H1 (cell line): ENCODE data around the gene TTF1. TPM values are rescaled to one million over a fixed set of nuclear protein-coding genes. Genes with fewer than 3 reads are reported as not detected.

Source experiments
- CTCF ChIA-PET: fragments of 300-600 bp; sonication (Branson Sonifier 250); formaldehyde crosslinking; loops from one replicate; lab custom pipeline; 2021; ENCODE audit not compliant: partially characterized antibody; lab: Charles Lee
- POLR2A ChIA-PET: fragments of 300-600 bp; sonication (Branson Sonifier 250); formaldehyde crosslinking; loops from one replicate; lab custom pipeline; 2021; ENCODE audit warnings: inconsistent platforms; ENCODE audit not compliant: partially characterized antibody; lab: Charles Lee
- DNase-seq, 2 experiments: peaks; one replicate each; pipeline versions ENCODE4 v3.0.0 to v3.0.0-alpha.2; 2010 to 2022; ENCODE audit warnings: low spot score in 2 of 2, low read depth in 1 of 2, mixed read lengths in 1 of 2
- FAIRE-seq: peaks from 2 replicates; lab custom pipeline; 2011; peaks lifted over from hg19 to GRCh38; lab: Jason Lieb, UNC
- H2AFZ ChIP-seq: 2 replicates; pipeline ENCODE4 v1.8.1; 2012; ENCODE audit warnings: low read length, inconsistent platforms
- H2AK5ac ChIP-seq: 2 replicates; pipeline ENCODE4 v1.6.1; 2013; ENCODE audit warnings: low read depth, low read length
- H2BK120ac ChIP-seq: replicated peaks from 2 replicates; pipeline ENCODE3; 2013; ENCODE audit warnings: low read depth, low read length, inconsistent platforms
- H2BK12ac ChIP-seq: 2 replicates; pipeline ENCODE4 v1.6.1; 2013; ENCODE audit warnings: low read depth, low read length
- H2BK15ac ChIP-seq: 2 replicates; pipeline ENCODE4 v1.6.1; 2013; ENCODE audit warnings: low read length
- H2BK20ac ChIP-seq: 2 replicates; pipeline ENCODE4 v1.6.1; 2013; ENCODE audit warnings: low read length
- H2BK5ac ChIP-seq: 2 replicates; pipeline ENCODE4 v1.6.1; 2013; ENCODE audit warnings: low read depth, low read length
- H3K14ac ChIP-seq: 2 replicates; pipeline ENCODE4 v1.6.1; 2013; ENCODE audit warnings: inconsistent platforms; ENCODE audit not compliant: insufficient read length
- H3K18ac ChIP-seq: 2 replicates; pipeline ENCODE4 v1.6.1; 2013; ENCODE audit warnings: low read length; ENCODE audit errors: extremely low read depth
- H3K23ac ChIP-seq: 2 replicates; pipeline ENCODE4 v1.6.1; 2013; ENCODE audit warnings: inconsistent platforms; ENCODE audit not compliant: insufficient read length
- H3K23me2 ChIP-seq: 2 replicates; pipeline ENCODE4 v1.6.1; 2013; ENCODE audit warnings: low read depth, low read length
- H3K27ac ChIP-seq: 2 replicates; pipeline ENCODE4 v1.6.1; 2011; ENCODE audit warnings: low read depth, low read length, inconsistent platforms
- H3K27me3 ChIP-seq, 4 experiments: replicated peaks in 1 of 4; 1 replicate in 1 of 4; 2 replicates in 3 of 4; pipeline versions ENCODE4 v1.6.1 to v1.8.1; 2011 to 2013; ENCODE audit warnings: low read length in 3 of 4, mild to moderate bottlenecking in 3 of 4, inconsistent platforms in 2 of 4, mixed read lengths in 2 of 4, moderate library complexity in 1 of 4; ENCODE audit not compliant: control insufficient read depth in 3 of 4, insufficient read depth in 3 of 4; ENCODE audit errors: extremely low read depth in 1 of 4
- H3K36me3 ChIP-seq, 4 experiments: 2 replicates each; pipeline versions ENCODE4 v1.6.1 to v1.8.1; 2011 to 2013; ENCODE audit warnings: mild to moderate bottlenecking in 4 of 4, low read length in 3 of 4, moderate library complexity in 2 of 4, control low read depth in 1 of 4, inconsistent platforms in 1 of 4; ENCODE audit not compliant: insufficient read depth in 4 of 4, control insufficient read depth in 2 of 4
- H3K4ac ChIP-seq: replicated peaks from 2 replicates; pipeline ENCODE3; 2013; ENCODE audit warnings: low read length, low read depth, mixed read lengths, inconsistent platforms; ENCODE audit not compliant: insufficient read length
- H3K4me1 ChIP-seq, 4 experiments: replicated peaks in 1 of 4; 1 replicate in 1 of 4; 2 replicates in 3 of 4; pipeline versions ENCODE4 v1.6.1 to v1.8.1; 2011 to 2013; ENCODE audit warnings: low read length in 3 of 4, inconsistent platforms in 2 of 4, mixed read lengths in 1 of 4; ENCODE audit not compliant: insufficient read depth in 4 of 4, control insufficient read depth in 3 of 4
- H3K4me2 ChIP-seq, 2 experiments: 2 replicates each; pipeline versions ENCODE4 v1.6.1 to v1.8.1; 2011 to 2013; ENCODE audit warnings: low read depth in 2 of 2, low read length in 2 of 2, control low read depth in 1 of 2, inconsistent platforms in 1 of 2, mild to moderate bottlenecking in 1 of 2; ENCODE audit not compliant: insufficient read depth in 1 of 2
- H3K4me3 ChIP-seq, 4 experiments: fragments of 200-600, 300-600 bp in 1 of 4; sonication (generic), shearing (Covaris generic), sonication (Bioruptor Twin) in 1 of 4; 2 replicates each; pipeline versions ENCODE4 v1.5.1 to v1.8.1; 2011 to 2016; ENCODE audit warnings: low read length in 4 of 4, low read depth in 3 of 4, control low read depth in 2 of 4, inconsistent platforms in 2 of 4, mild to moderate bottlenecking in 2 of 4, mixed read lengths in 1 of 4, moderate library complexity in 1 of 4; ENCODE audit not compliant: insufficient read depth in 2 of 4; ENCODE audit errors: extremely low read depth in 1 of 4
- H3K56ac ChIP-seq: replicated peaks from 2 replicates; pipeline ENCODE3; 2013; ENCODE audit warnings: low read depth, mild to moderate bottlenecking, mixed read lengths, low read length, inconsistent platforms; ENCODE audit not compliant: insufficient read length
- H3K79me1 ChIP-seq: 2 replicates; pipeline ENCODE4 v1.6.1; 2013; ENCODE audit warnings: low read depth, low read length, control low read depth
- H3K79me2 ChIP-seq, 2 experiments: 2 replicates each; pipeline versions ENCODE4 v1.6.1 to v1.8.1; 2012 to 2013; ENCODE audit warnings: low read length in 2 of 2, mild to moderate bottlenecking in 2 of 2, inconsistent platforms in 1 of 2; ENCODE audit not compliant: insufficient read depth in 2 of 2, control insufficient read depth in 1 of 2
- H3K9ac ChIP-seq, 4 experiments: replicated peaks in 1 of 4; 1 replicate in 1 of 4; 2 replicates in 3 of 4; pipeline versions ENCODE4 v1.6.1 to v1.8.1; 2011 to 2013; ENCODE audit warnings: low read depth in 3 of 4, low read length in 3 of 4, control low read depth in 2 of 4, mild to moderate bottlenecking in 2 of 4, moderate library complexity in 2 of 4, inconsistent platforms in 1 of 4; ENCODE audit errors: extremely low read depth in 1 of 4
- H3K9me3 ChIP-seq, 2 experiments: 2 replicates each; pipeline versions ENCODE4 v1.6.1 to v1.8.1; 2012 to 2013; ENCODE audit warnings: mild to moderate bottlenecking in 2 of 2, moderate library complexity in 2 of 2, control low read depth in 1 of 2, inconsistent platforms in 1 of 2, low read depth in 1 of 2, low read length in 1 of 2, mixed read lengths in 1 of 2; ENCODE audit not compliant: insufficient read depth in 2 of 2
- H4K20me1 ChIP-seq, 2 experiments: replicated peaks in 1 of 2; 2 replicates each; pipeline versions ENCODE3 to v1.8.1; 2011 to 2013; ENCODE audit warnings: inconsistent platforms in 2 of 2, low read length in 2 of 2, mild to moderate bottlenecking in 1 of 2; ENCODE audit not compliant: insufficient read depth in 2 of 2, control insufficient read depth in 1 of 2
- H4K5ac ChIP-seq: 2 replicates; pipeline ENCODE4 v1.6.1; 2013; ENCODE audit warnings: low read length, low read depth, mixed read lengths, inconsistent platforms; ENCODE audit not compliant: insufficient read length
- H4K8ac ChIP-seq: 2 replicates; pipeline ENCODE4 v1.8.0; 2013; ENCODE audit warnings: mild to moderate bottlenecking, moderate library complexity, low read length, inconsistent platforms; ENCODE audit not compliant: insufficient read depth; ENCODE audit errors: extremely low read depth
- H4K91ac ChIP-seq: replicated peaks from 2 replicates; pipeline ENCODE3; 2013; ENCODE audit warnings: low read length, mixed read lengths, inconsistent platforms; ENCODE audit not compliant: insufficient read length
- ATF2 ChIP-seq: IDR thresholded peaks from 2 replicates; pipeline ENCODE4 v1.6.1; 2012; ENCODE audit warnings: low read length, inconsistent platforms
- CBX5 ChIP-seq: fragments of 300-800, 300-1000 bp; sonication (generic); IDR thresholded peaks from 2 replicates; pipeline ENCODE4 v1.7.1; 2016; ENCODE audit warnings: antibody characterized with exemption, low read length, low read depth
- CTCF ChIP-seq, 3 experiments: IDR thresholded peaks; 1 replicate in 2 of 3; 2 replicates in 1 of 3; pipeline versions ENCODE4 v1.5.1 to v1.6.1; 2011; ENCODE audit warnings: low read length in 3 of 3, mild to moderate bottlenecking in 3 of 3, inconsistent platforms in 2 of 3, low read depth in 1 of 3, moderate library complexity in 1 of 3; ENCODE audit not compliant: insufficient read depth in 1 of 3; ENCODE audit errors: control extremely low read depth in 1 of 3
- HDAC2 ChIP-seq, 2 experiments: fragments of 300-600 bp in 1 of 2; sonication (generic) in 1 of 2; IDR thresholded peaks; 2 replicates each; pipeline ENCODE4 v1.6.1; 2011 to 2012; ENCODE audit warnings: low read depth in 2 of 2, low read length in 2 of 2, mild to moderate bottlenecking in 2 of 2, moderate library complexity in 2 of 2, borderline replicate concordance in 1 of 2, inconsistent platforms in 1 of 2
- NRF1 ChIP-seq: IDR thresholded peaks from 2 replicates; pipeline ENCODE4 v1.6.1; 2011; ENCODE audit warnings: mild to moderate bottlenecking, low read depth, low read length, improper control_type of control experiment
- POU5F1 ChIP-seq: IDR thresholded peaks from 2 replicates; pipeline ENCODE4 v1.6.1; 2011; ENCODE audit warnings: low read depth, mild to moderate bottlenecking, low read length, moderate library complexity
- SIRT6 ChIP-seq: IDR thresholded peaks from one replicate; pipeline ENCODE4 v1.7.1; 2012; ENCODE audit warnings: low read length, inconsistent platforms
- SP2 ChIP-seq: IDR thresholded peaks from 2 replicates; pipeline ENCODE4 v1.6.1; 2012; ENCODE audit warnings: mild to moderate bottlenecking, low read length, inconsistent platforms
- WGBS, 2 experiments: shearing (Covaris generic) in 1 of 2; methylation state at CpG; one replicate each; pipeline versions ENCODE4 v1.1.6 to v1.1.7; 2013 to 2015; ENCODE audit warnings: low lambda C conversion rate in 2 of 2, mixed read lengths in 2 of 2, inconsistent platforms in 1 of 2, low coverage in 1 of 2, missing lambda C conversion rate in 1 of 2; ENCODE audit not compliant: insufficient replicate concordance in 2 of 2, insufficient coverage in 1 of 2, insufficient read length in 1 of 2; ENCODE audit errors: extremely low coverage in 1 of 2, missing lambda C conversion rate in 1 of 2; 5-methylcytosine and 5-hydroxymethylcytosine counted together
- polyA plus RNA-seq, 7 experiments: library from polyadenylated mRNA; depleted of rRNA in 3 of 7; stranded (reverse) in 5 of 7; unstranded in 2 of 7; fragments of >200 nt in 5 of 7; fragments of 200-250 nt in 2 of 7; gene quantifications; 1 replicate in 5 of 7; 2 replicates in 1 of 7; 4 replicates in 1 of 7; pipeline versions ENCODE4 v1.2.1 to v1.2.3, GENCODE V29; 2011 to 2013; ENCODE audit warnings: missing spikeins in 2 of 7, mixed read lengths in 2 of 7
- total RNA-seq: library from RNA; stranded (reverse); fragmentation: NEBNext Ultra II Directional; extraction: Animal tissue kit (Norgen Biotek cat#: 25700); gene quantifications from 2 replicates; pipeline ENCODE4 v1.2.1, GENCODE V29; 2021

The TTF1 gene
- total and polyA plus RNA-seq, 2 of the 8 experiments (the other 6 are each of a cell fraction or from before 2014, with no cell fraction given): 7.8 to 22.2 TPM

- H3K27me3 ChIP-seq: no peaks in the 10 kb centered on the region
- H2AFZ ChIP-seq: no peak overlapping the region
- H4K5ac ChIP-seq: no peak overlapping the region
- ChIA-PET POLR2A (interaction anchor here (1.9 kb wide), 1 partner anchor 13 kb away, joined by 6 read pairs; the partner anchor contains the start of gene SETX), CTCF (interaction anchor here (0.6 kb wide), 1 partner anchor 1008 kb away, joined by 4 read pairs; no protein-coding TSS in a partner anchor)
- no peak overlapping the region for H2BK15ac ChIP-seq
- no peak overlapping the region for H4K8ac ChIP-seq
- no peak overlapping the region for H3K4me3 ChIP-seq
- no peaks in the 10 kb centered on the region for H3K9me3 ChIP-seq
- no peak overlapping the region for H2BK12ac ChIP-seq
- no peak overlapping the region for H4K91ac ChIP-seq
- H2BK5ac ChIP-seq: no peak overlapping the region
- no peak overlapping the region for H3K9ac ChIP-seq
- H3K56ac ChIP-seq: no peak overlapping the region
- no peaks in the 10 kb centered on the region for H3K79me2 ChIP-seq
- H3K79me1 ChIP-seq: no peaks in the 10 kb centered on the region
- H3K36me3 ChIP-seq: no peaks in the 10 kb centered on the region
- no peak overlapping the region for H3K23ac ChIP-seq
- H3K4me1 ChIP-seq: no peaks in the 10 kb centered on the region
- no peak overlapping the region for H3K4ac ChIP-seq
- H2BK120ac ChIP-seq: no peak overlapping the region
- no peak overlapping the region for H2AK5ac ChIP-seq
- DNase-seq: no peak
- no peaks in the 10 kb centered on the region for H4K20me1 ChIP-seq
- no peak overlapping the region for H2BK20ac ChIP-seq
- H3K18ac ChIP-seq: no peak overlapping the region
- H3K14ac ChIP-seq: no peak overlapping the region
- H3K27ac ChIP-seq: no peak overlapping the region
- H3K23me2 ChIP-seq: no peaks in the 10 kb centered on the region
- no peak overlapping the region for H3K4me2 ChIP-seq
- no peak for FAIRE-seq
- WGBS, 2 experiments: 78% methylated on average over 13 of the region's 13 CpGs; no CpG with 5 or more reads in 1 of the 2 experiments
- TF ChIP-seq NRF1 (no peak), POU5F1 (no peak), CBX5 (no peak), CTCF (IDR thresholded peaks at IDR 0.05; ENCODE audit: control extremely low read depth in 1 of 3, insufficient read depth in 1 of 3, low read depth in 1 of 3, low read length in 3 of 3) (no peak), ATF2 (no peak), SIRT6 (no peak), SP2 (no peak), HDAC2 (IDR thresholded peaks at IDR 0.05; ENCODE audit: borderline replicate concordance in 1 of 2, low read depth in 2 of 2, low read length in 2 of 2) (no peak)
These were observed 38.9 kb downstream of the TTF1 start for GRCh38 chr9:132367613-132368313.
